SK-N-SH (cell line): ENCODE data around the gene SMG7. TPM values are rescaled to one million over a fixed set of nuclear protein-coding genes. Genes with fewer than 3 reads are reported as not detected.
A peak's percentile ranks its signal among the peaks of the same experiment; 100 is the strongest.

Source experiments
- CTCF ChIA-PET: fragments of 300-600, 350-600 bp; formaldehyde crosslinking; extraction: SDS; loops from one replicate; lab custom pipeline; 2021; lab: Yijun Ruan, JAX
- POLR2A ChIA-PET: fragments of 350-600 bp; sonication (Branson Sonifier 250); formaldehyde crosslinking; extraction: SDS; loops from one replicate; lab custom pipeline; 2020; ENCODE audit warnings: antibody characterized with exemption, inconsistent platforms; lab: Yijun Ruan, JAX
- DNase-seq: peaks from one replicate; pipeline ENCODE4 v3.0.0; 2012
- H2AFZ ChIP-seq: fragments of 200-600 bp; sonication (generic); 2 replicates; pipeline ENCODE4 v1.8.1; 2016; ENCODE audit warnings: antibody characterized with exemption, mild to moderate bottlenecking, low read depth
- H3F3A ChIP-seq: fragments of 200-600 bp; sonication (generic); replicated peaks from 2 replicates; pipeline ENCODE3; 2016; ENCODE audit warnings: antibody characterized with exemption, mild to moderate bottlenecking; ENCODE audit not compliant: insufficient read depth
- H3K27ac ChIP-seq, 2 experiments: fragments of 200-500 bp in 1 of 2; fragments of 200-600 bp in 1 of 2; sonication (Bioruptor generic) in 1 of 2; sonication (generic), shearing (Covaris generic) in 1 of 2; 2 replicates each; pipeline versions ENCODE4 v1.5.1 to v1.6.1; 2014 to 2016; ENCODE audit warnings: low read depth in 2 of 2, inconsistent platforms in 1 of 2, low read length in 1 of 2, mild to moderate bottlenecking in 1 of 2, mixed read lengths in 1 of 2
- H3K27me3 ChIP-seq: fragments of 200-600 bp; sonication (generic), shearing (Covaris generic); 2 replicates; pipeline ENCODE4 v1.6.1; 2016; ENCODE audit warnings: mixed run types; ENCODE audit not compliant: insufficient read depth
- H3K36me3 ChIP-seq, 2 experiments: fragments of 200-500 bp in 1 of 2; fragments of 200-600 bp in 1 of 2; sonication (Bioruptor generic) in 1 of 2; sonication (generic) in 1 of 2; replicated peaks in 1 of 2; 2 replicates each; pipeline versions ENCODE3 to v1.5.1; 2014 to 2016; ENCODE audit warnings: low read length in 1 of 2, mild to moderate bottlenecking in 1 of 2; ENCODE audit not compliant: insufficient read depth in 2 of 2, control insufficient read depth in 1 of 2
- H3K4me1 ChIP-seq, 2 experiments: fragments of 200-500 bp in 1 of 2; fragments of 200-600 bp in 1 of 2; sonication (Bioruptor generic) in 1 of 2; sonication (generic), shearing (Covaris generic) in 1 of 2; 2 replicates each; pipeline versions ENCODE4 v1.5.1 to v1.6.1; 2014 to 2016; ENCODE audit warnings: low read depth in 1 of 2, low read length in 1 of 2, mixed run types in 1 of 2; ENCODE audit not compliant: insufficient read depth in 2 of 2, control insufficient read depth in 1 of 2
- H3K4me2 ChIP-seq: fragments of 200-600 bp; sonication (generic), shearing (Covaris generic); 2 replicates; pipeline ENCODE4 v1.6.1; 2017; ENCODE audit warnings: mixed run types
- H3K4me3 ChIP-seq, 2 experiments: fragments of 200-500 bp in 1 of 2; fragments of 200-600 bp in 1 of 2; sonication (Bioruptor generic) in 1 of 2; sonication (generic), shearing (Covaris generic) in 1 of 2; 2 replicates each; pipeline versions ENCODE4 v1.5.1 to v1.8.1; 2014 to 2016; ENCODE audit warnings: low read depth in 2 of 2, inconsistent platforms in 1 of 2, low read length in 1 of 2, mild to moderate bottlenecking in 1 of 2, mixed read lengths in 1 of 2, moderate library complexity in 1 of 2
- H3K79me2 ChIP-seq: fragments of 200-600 bp; sonication (generic); 2 replicates; pipeline ENCODE4 v1.8.1; 2017; ENCODE audit warnings: mild to moderate bottlenecking; ENCODE audit not compliant: insufficient read depth
- H3K9ac ChIP-seq: fragments of 200-600 bp; sonication (generic); 2 replicates; pipeline ENCODE4 v1.6.1; 2017; ENCODE audit warnings: mixed run types
- H3K9me2 ChIP-seq: fragments of 200-600 bp; sonication (generic); 2 replicates; pipeline ENCODE4 v1.6.1; 2017; ENCODE audit warnings: mixed run types
- H3K9me3 ChIP-seq: fragments of 200-600 bp; sonication (generic); 2 replicates; pipeline ENCODE4 v1.6.1; 2017; ENCODE audit warnings: mixed run types, mild to moderate bottlenecking, moderate library complexity
- H4K20me1 ChIP-seq: fragments of 200-600 bp; sonication (generic); 2 replicates; pipeline ENCODE4 v1.6.1; 2017; ENCODE audit warnings: mild to moderate bottlenecking, mixed run types; ENCODE audit not compliant: insufficient read depth
- ELF1 ChIP-seq: IDR thresholded peaks from 2 replicates; pipeline ENCODE4 v1.4.0; 2012
- MXI1 ChIP-seq: IDR thresholded peaks from 2 replicates; pipeline ENCODE4 v1.6.1; 2012; ENCODE audit warnings: mild to moderate bottlenecking, low read depth, low read length, improper control_type of control experiment
- POLR2AphosphoS5 ChIP-seq: IDR thresholded peaks from 2 replicates; pipeline ENCODE4 v1.6.1; 2012; ENCODE audit warnings: low read depth, low read length
- RAD21 ChIP-seq: IDR thresholded peaks from 2 replicates; pipeline ENCODE4 v1.6.1; 2012; ENCODE audit warnings: mild to moderate bottlenecking, low read length
- SMC3 ChIP-seq: IDR thresholded peaks from 2 replicates; pipeline ENCODE4 v1.6.1; 2012; ENCODE audit warnings: low read depth, low read length, improper control_type of control experiment
- TAF1 ChIP-seq: IDR thresholded peaks from 2 replicates; pipeline ENCODE4 v1.6.1; 2012; ENCODE audit warnings: low read depth, mild to moderate bottlenecking, low read length, moderate library complexity, borderline replicate concordance
- TCF12 ChIP-seq: IDR thresholded peaks from 2 replicates; pipeline ENCODE4 v1.4.0; 2012
- YY1 ChIP-seq: IDR thresholded peaks from 2 replicates; pipeline ENCODE4 v1.4.0; 2012; ENCODE audit warnings: low read depth, mild to moderate bottlenecking
- WGBS: methylation state at CpG from one replicate; pipeline ENCODE4 v1.1.6; 2017; ENCODE audit warnings: low lambda C conversion rate; 5-methylcytosine and 5-hydroxymethylcytosine counted together
- polyA plus RNA-seq, 3 experiments: library from polyadenylated mRNA; depleted of rRNA; stranded (reverse); fragments of >200 nt; gene quantifications; 2 replicates each; pipeline ENCODE4 v1.2.3, GENCODE V29; 2012
- TF ChIP-seq, protein P1 (sequence below): fragments of 150-350 bp; IDR thresholded peaks from 2 replicates; pipeline ENCODE4 v1.6.1; 2016; ENCODE audit warnings: mild to moderate bottlenecking, low read depth, low read length
- TF ChIP-seq, protein P2 (sequence below): fragments of 200-600 bp; sonication (generic); IDR thresholded peaks from 2 replicates; pipeline ENCODE4 v1.6.1; 2017; ENCODE audit warnings: antibody characterized with exemption, mild to moderate bottlenecking, moderate library complexity
- TF ChIP-seq, protein P3 (sequence below): IDR thresholded peaks from 2 replicates; pipeline ENCODE4 v1.4.0; 2012; ENCODE audit warnings: low read depth

The SMG7 gene
- polyA plus RNA-seq, 1 of the 3 experiments (the other 2 are of a cell fraction): 19.8 TPM

DNA sequence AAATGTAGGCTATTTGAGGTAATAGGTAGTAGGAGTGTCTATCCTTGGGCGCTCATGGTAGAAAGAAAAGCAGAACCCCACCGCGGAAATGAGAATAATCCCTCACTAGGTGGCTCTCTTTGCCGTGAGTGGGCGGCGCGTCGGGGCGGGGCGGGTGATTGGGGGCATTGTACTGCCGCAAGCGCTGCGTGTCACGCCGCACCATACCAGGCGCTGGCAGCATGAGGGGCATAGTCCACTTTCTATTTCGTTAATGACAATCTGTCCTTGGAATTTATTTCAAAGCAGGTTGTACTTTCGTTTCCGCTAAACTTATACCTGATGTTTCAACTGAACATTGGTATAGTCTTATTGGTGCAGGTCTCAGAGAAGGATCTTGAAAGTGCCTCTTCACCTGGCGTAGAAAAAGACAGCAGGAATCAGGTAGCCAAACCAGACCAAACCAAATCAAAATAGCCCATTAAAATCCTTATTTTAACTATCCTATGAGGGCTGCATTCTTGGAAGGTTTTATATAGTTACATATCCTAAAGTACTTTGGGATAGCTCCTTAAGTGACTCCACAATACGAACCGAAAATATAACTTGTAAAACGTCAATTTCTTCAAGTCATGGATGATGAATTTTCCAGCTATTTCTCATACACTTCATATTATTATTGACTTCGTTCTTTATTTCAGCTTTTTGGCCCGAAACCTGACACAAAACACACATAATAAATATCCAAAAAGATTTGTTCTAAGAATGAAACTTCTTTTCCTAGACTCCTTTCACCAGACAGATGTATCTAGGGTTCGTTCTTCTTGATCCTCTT is 1.9 kb upstream of the SMG7 start:
- POLR2A ChIA-PET: interaction anchor here (0.5 kb wide), 1 partner anchor 440 kb away, joined by 6 read pairs; no protein-coding TSS in a partner anchor
- Histone ChIP-seq H4K20me1 (peaks cover 21% of the 10 kb centered on the region), H3K27ac (peak overlapping the region; percentile 99 to 100)
- WGBS: 1% methylated on average over 26 of the region's 26 CpGs
- TF ChIP-seq MXI1: peak; percentile 95
- peak; percentile 27; the same call in 1 of the 2 replicates for TF ChIP-seq POLR2AphosphoS5
- TF ChIP-seq, protein P1, sequence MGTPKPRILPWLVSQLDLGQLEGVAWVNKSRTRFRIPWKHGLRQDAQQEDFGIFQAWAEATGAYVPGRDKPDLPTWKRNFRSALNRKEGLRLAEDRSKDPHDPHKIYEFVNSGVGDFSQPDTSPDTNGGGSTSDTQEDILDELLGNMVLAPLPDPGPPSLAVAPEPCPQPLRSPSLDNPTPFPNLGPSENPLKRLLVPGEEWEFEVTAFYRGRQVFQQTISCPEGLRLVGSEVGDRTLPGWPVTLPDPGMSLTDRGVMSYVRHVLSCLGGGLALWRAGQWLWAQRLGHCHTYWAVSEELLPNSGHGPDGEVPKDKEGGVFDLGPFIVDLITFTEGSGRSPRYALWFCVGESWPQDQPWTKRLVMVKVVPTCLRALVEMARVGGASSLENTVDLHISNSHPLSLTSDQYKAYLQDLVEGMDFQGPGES: no peak
- TF ChIP-seq, protein P2, sequence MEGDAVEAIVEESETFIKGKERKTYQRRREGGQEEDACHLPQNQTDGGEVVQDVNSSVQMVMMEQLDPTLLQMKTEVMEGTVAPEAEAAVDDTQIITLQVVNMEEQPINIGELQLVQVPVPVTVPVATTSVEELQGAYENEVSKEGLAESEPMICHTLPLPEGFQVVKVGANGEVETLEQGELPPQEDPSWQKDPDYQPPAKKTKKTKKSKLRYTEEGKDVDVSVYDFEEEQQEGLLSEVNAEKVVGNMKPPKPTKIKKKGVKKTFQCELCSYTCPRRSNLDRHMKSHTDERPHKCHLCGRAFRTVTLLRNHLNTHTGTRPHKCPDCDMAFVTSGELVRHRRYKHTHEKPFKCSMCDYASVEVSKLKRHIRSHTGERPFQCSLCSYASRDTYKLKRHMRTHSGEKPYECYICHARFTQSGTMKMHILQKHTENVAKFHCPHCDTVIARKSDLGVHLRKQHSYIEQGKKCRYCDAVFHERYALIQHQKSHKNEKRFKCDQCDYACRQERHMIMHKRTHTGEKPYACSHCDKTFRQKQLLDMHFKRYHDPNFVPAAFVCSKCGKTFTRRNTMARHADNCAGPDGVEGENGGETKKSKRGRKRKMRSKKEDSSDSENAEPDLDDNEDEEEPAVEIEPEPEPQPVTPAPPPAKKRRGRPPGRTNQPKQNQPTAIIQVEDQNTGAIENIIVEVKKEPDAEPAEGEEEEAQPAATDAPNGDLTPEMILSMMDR: peak; percentile 65
- TF ChIP-seq SMC3: peak; percentile 60; the same call in 1 of the 2 replicates
- TF ChIP-seq, protein P3, sequence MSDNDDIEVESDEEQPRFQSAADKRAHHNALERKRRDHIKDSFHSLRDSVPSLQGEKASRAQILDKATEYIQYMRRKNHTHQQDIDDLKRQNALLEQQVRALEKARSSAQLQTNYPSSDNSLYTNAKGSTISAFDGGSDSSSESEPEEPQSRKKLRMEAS: peak; percentile 69
- no peak for TF ChIP-seq YY1
- peak; percentile 43; the same call in 1 of the 2 replicates for TF ChIP-seq TAF1
- no peak for TF ChIP-seq TCF12
- peak; percentile 77 for TF ChIP-seq RAD21
- peak; percentile 30; the same call in 1 of the 2 replicates for TF ChIP-seq ELF1
- TF ChIP-seq, all 33 proteins: peak for 8
- H3K36me3 ChIP-seq: peaks cover 0 to 3% of the 10 kb centered on the region in 2 experiments
- H2AFZ ChIP-seq: peak overlapping the region; percentile 87
- no peaks in the 10 kb centered on the region for H3K9me2 ChIP-seq
- peaks cover 30% of the 10 kb centered on the region for H3K79me2 ChIP-seq
- peak overlapping the region; percentile 77 to 96 for H3K4me3 ChIP-seq
- CTCF ChIA-PET: interaction anchor here (0.6 to 1.8 kb wide), 7 partner anchors 53 to 446 kb away, joined by 3 to 7 read pairs (median 5); no protein-coding TSS in a partner anchor
- no peaks in the 10 kb centered on the region for H3K27me3 ChIP-seq
- H3K4me1 ChIP-seq: peaks cover 0 to 4% of the 10 kb centered on the region in 2 experiments; a peak in 3 of 4 replicates
- H3K4me2 ChIP-seq: peak overlapping the region; percentile 85
- peak; percentile 72 for DNase-seq
- peaks cover 8% of the 10 kb centered on the region for H3F3A ChIP-seq
- no peaks in the 10 kb centered on the region for H3K9me3 ChIP-seq
- H3K9ac ChIP-seq: peak overlapping the region; percentile 95
